ENCODE measurements around the gene AATK. TPM values are rescaled to one million over a fixed set of nuclear protein-coding genes. Genes with fewer than 3 reads are reported as not detected.

AATK gene
- total and polyA plus RNA-seq, 9 of the 15 experiments (the other 6 are each of a cell fraction or from before 2014, with no cell fraction given): 0.11 to 0.55 (median 0.38) TPM; not detected in 5

GRCh38 chr17:81119223-81120148, 46.5 kb downstream of the AATK start (continued):
- TF ChIP-seq SMARCB1 (IDR thresholded peaks at IDR 0.05; ENCODE audit: insufficient read length, low read depth): no peak
- TF ChIP-seq AFF4 (CRISPR knock-in tag; IDR thresholded peaks at IDR 0.05): no peak
- no peak for TF ChIP-seq ZFP36 (IDR thresholded peaks at IDR 0.05; ENCODE audit: low read depth, low read length, partially characterized antibody)
- TF ChIP-seq BCOR (IDR thresholded peaks at IDR 0.05): no peak
- peak; percentile 79 for TF ChIP-seq ZFX (CRISPR knock-in tag; IDR thresholded peaks at IDR 0.05)
- no peak for TF ChIP-seq RREB1 (CRISPR knock-in tag; IDR thresholded peaks at IDR 0.05)
- no peak for TF ChIP-seq NR3C1 (CRISPR knock-in tag; IDR thresholded peaks at IDR 0.05)
- TF ChIP-seq ZNF639 (CRISPR knock-in tag; conservative IDR thresholded peaks at IDR 0.05 in 1 of 2, IDR thresholded peaks at IDR 0.05 in 1 of 2): no peak
- TF ChIP-seq DPF2 (IDR thresholded peaks at IDR 0.05): no peak
- TF ChIP-seq CBX1 (IDR thresholded peaks at IDR 0.05; ENCODE audit: low read depth): no peak
- TF ChIP-seq GATAD2B (IDR thresholded peaks at IDR 0.05; ENCODE audit: borderline replicate concordance): peak; percentile 45
- TF ChIP-seq ZBED1 (IDR thresholded peaks at IDR 0.05): no peak
- no peak for TF ChIP-seq HMGN3 (IDR thresholded peaks at IDR 0.05; ENCODE audit: borderline replicate concordance, extremely low read depth, insufficient read length, low read depth, low read length)
- no peak for TF ChIP-seq ASH1L (IDR thresholded peaks at IDR 0.05; ENCODE audit: borderline replicate concordance, low read depth, partially characterized antibody)
- TF ChIP-seq ZNF668 (CRISPR knock-in tag; IDR thresholded peaks at IDR 0.05): no peak
- peak; percentile 93 for TF ChIP-seq SAFB (IDR thresholded peaks at IDR 0.05; ENCODE audit: borderline replicate concordance, low read depth, low read length)
- TF ChIP-seq E2F3 (CRISPR knock-in tag; IDR thresholded peaks at IDR 0.05): no peak
